BJ (cell line): ENCODE results near the gene TMSB15A. TPM values are rescaled to one million over a fixed set of nuclear protein-coding genes. Genes with fewer than 3 reads are reported as not detected.
A peak's percentile ranks its signal among the peaks of the same experiment; 100 is the strongest.

Source experiments
- CTCF ChIA-PET: fragments of 350-600 bp; formaldehyde crosslinking; extraction: SDS; loops from one replicate; lab custom pipeline; 2021; ENCODE audit warnings: antibody characterized with exemption, inconsistent platforms; lab: Yijun Ruan, JAX
- POLR2A ChIA-PET: fragments of 300-600 bp; sonication (Branson Sonifier 250); formaldehyde crosslinking; extraction: SDS; loops from one replicate; lab custom pipeline; 2021; ENCODE audit warnings: antibody characterized with exemption; lab: Charles Lee
- DNase-seq: peaks from one replicate; pipeline ENCODE4 v3.0.0-alpha.2; 2011; ENCODE audit warnings: low read depth
- H3K27me3 ChIP-seq: 2 replicates; pipeline ENCODE4 v1.6.0; 2011; ENCODE audit warnings: low read length; ENCODE audit not compliant: control insufficient read depth, insufficient read depth
- H3K36me3 ChIP-seq: 2 replicates; pipeline ENCODE4 v1.5.1; 2011; ENCODE audit warnings: low read length; ENCODE audit not compliant: control insufficient read depth, insufficient read depth
- H3K4me3 ChIP-seq: 2 replicates; pipeline ENCODE4 v1.5.1; 2011; ENCODE audit warnings: low read depth, mild to moderate bottlenecking, control low read depth, low read length
- polyA minus RNA-seq: library from RNA; depleted of rRNA, polyadenylated mRNA; stranded (reverse); fragments of >200 nt; gene quantifications from 2 replicates; pipeline ENCODE4 v1.2.3, GENCODE V29; 2011; rRNA and poly(A)+ RNA removed
- polyA plus RNA-seq: library from polyadenylated mRNA; depleted of rRNA; stranded (reverse); fragments of >200 nt; gene quantifications from 2 replicates; pipeline ENCODE4 v1.2.3, GENCODE V29; 2011; rRNA removed
- TF ChIP-seq, protein P1 (sequence below): IDR thresholded peaks from 2 replicates; pipeline ENCODE4 v1.5.1; 2011; ENCODE audit warnings: low read depth, mild to moderate bottlenecking, control low read depth, inconsistent platforms, low read length, moderate library complexity; ENCODE audit not compliant: insufficient read depth

TMSB15A gene
- polyA plus RNA-seq (3.0 and 6.3 TPM in 2 replicates), polyA minus RNA-seq (not detected in 2 replicates)

DNA sequence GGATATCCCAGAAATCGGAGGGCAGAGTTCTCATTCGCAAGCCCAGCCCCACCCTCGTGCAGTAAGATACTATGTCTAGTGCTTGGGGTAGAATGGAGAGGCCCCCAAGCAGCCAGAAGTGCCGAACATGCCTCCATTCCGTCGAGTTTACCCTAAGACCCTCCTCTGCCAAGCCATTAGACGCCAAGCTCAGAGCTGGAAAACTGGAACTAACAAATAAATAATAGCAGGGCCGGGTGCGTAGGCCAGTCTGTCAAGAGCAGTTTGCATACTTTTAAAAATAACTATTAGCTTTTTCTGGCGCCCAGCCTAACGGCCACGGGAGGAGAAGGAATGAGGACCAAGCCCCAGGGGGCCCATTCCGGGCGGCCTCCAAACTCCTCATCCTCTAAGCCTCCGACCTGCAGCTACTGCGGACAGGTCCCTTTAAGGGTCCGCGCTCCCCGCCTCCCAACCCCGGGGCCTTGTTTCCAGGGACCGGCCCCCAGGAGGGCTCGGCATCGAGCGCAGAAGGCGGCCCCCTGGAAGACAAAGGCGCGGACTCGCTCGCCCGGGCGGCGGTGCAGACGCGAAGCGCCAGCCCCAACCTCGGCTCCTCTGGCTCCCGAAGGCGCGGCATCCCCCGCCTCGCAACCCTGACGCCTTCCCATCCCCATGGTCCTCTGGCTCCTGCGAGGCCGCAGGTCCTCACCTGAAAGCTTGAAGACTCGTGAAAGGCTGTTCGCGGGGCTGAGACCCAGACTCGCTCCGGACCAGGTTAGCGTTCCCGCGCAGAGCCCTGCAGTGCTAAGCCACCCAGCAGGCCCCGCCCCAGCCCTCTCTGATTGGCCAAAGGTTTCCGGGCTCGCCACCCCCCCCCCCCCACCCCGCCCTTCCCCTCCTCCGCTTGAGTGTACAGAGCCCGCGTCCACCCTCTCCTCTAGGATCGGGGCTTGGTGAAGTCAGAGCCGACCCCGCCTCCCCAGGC lies at the start of gene TMSB15A:
TMSB15A (minus strand) TSS at position 765 of the 967 bp plus-strand sequence.
- H3K27me3 ChIP-seq = no peaks in the 10 kb centered on the region
- TF ChIP-seq, protein P1, sequence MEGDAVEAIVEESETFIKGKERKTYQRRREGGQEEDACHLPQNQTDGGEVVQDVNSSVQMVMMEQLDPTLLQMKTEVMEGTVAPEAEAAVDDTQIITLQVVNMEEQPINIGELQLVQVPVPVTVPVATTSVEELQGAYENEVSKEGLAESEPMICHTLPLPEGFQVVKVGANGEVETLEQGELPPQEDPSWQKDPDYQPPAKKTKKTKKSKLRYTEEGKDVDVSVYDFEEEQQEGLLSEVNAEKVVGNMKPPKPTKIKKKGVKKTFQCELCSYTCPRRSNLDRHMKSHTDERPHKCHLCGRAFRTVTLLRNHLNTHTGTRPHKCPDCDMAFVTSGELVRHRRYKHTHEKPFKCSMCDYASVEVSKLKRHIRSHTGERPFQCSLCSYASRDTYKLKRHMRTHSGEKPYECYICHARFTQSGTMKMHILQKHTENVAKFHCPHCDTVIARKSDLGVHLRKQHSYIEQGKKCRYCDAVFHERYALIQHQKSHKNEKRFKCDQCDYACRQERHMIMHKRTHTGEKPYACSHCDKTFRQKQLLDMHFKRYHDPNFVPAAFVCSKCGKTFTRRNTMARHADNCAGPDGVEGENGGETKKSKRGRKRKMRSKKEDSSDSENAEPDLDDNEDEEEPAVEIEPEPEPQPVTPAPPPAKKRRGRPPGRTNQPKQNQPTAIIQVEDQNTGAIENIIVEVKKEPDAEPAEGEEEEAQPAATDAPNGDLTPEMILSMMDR = no peak
- peak within 1 kb of the TSS; percentile 55 for H3K4me3 ChIP-seq
- POLR2A ChIA-PET = no interaction called here
- no peak for DNase-seq
- no peaks in the 10 kb centered on the region for H3K36me3 ChIP-seq
- CTCF ChIA-PET = interaction anchor here (1.4 kb wide), 1 partner anchor 22 kb away, joined by 7 read pairs; no protein-coding TSS in a partner anchor

DNA sequence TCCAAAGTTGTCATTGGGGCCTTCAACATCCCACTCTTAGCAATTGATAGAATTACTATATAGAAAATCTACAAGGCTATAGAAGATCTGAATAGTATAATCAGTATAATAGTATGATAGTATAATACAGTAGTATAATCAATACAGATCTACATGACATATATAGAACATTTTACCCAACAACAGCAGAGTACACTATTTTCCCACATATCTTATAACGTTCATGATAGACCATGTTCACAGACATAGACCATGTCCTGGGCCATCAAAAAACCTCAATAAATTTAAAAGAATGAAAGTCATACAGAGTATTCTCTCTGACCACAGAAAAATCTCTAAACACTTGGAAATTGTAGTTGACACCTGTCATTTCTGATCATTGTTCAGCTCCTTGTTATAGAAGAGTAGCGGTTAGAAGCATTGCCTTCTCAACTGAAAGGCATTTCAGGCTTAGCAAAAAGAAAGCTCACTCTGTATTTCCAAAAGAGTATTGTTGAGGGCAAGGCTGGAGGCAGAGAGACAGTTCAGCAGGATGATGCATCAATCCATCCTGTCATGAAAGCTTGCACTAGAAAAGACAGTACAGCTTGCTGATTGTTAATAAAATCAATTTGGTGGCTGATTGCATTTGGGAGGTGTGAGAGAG lies 44.0 kb upstream of the TMSB15A start:
- TF ChIP-seq, protein P1 = no peak
- no peaks in the 10 kb centered on the region for H3K27me3 ChIP-seq
- DNase-seq = no peak
- H3K4me3 ChIP-seq = no peak overlapping the region
- CTCF ChIA-PET = no interaction called here
- H3K36me3 ChIP-seq = no peaks in the 10 kb centered on the region
- POLR2A ChIA-PET = no interaction called here

DNA sequence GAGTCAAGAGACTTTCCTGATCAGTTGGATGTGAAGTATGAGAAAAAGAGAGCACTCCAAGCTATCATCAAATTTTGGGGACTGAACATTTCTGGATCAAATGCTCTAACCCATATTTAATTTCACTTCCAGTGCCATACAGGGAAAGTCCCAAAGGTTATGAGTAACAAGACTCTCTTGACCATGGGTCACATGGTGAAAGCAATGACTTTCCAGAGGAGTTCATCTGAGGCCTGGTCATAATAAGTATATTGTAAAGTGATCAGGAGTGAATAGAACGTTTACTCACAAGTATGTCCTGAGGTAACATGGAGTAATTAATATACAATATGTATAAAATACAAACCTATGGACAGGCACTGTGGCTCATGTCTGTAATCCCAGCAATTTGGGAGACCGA lies 42.1 kb upstream of the TMSB15A start:
- TF ChIP-seq, protein P1 = no peak
- POLR2A ChIA-PET = no interaction called here
- Histone ChIP-seq H3K36me3 (no peaks in the 10 kb centered on the region), H3K27me3 (no peaks in the 10 kb centered on the region), H3K4me3 (no peak overlapping the region)
- no peak for DNase-seq
- CTCF ChIA-PET = no interaction called here

DNA sequence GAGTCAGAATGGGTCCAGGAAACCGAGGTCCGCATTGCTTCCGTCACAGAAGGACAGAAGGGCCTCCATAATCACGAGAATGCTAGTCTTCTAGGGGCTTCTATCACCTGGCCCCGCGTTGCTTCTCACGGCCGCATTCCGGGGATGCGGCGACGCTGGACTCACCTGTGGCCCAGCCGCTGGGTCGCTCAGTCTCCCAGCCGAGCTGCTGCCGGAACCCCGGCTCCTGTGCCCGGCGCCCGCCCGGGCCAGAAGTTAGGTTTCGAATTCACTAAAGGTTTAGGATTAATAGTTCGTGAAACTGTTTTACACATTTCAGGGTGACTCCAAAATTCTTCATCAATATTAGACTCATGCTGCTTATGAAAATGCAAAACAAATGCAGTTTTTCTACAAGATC lies 31.7 kb upstream of the TMSB15A start:
- Histone ChIP-seq H3K27me3 (no peaks in the 10 kb centered on the region), H3K36me3 (no peaks in the 10 kb centered on the region), H3K4me3 (no peak overlapping the region)
- TF ChIP-seq, protein P1 = no peak
- CTCF ChIA-PET = no interaction called here
- POLR2A ChIA-PET = no interaction called here
- no peak for DNase-seq
